Activated CD4-positive, CD25-positive, alpha-beta regulatory T cell treated with anti-CD3 and anti-CD28 coated beads, Interleukin-2, amount 50 U/mL, for 24 hours (primary cell): ENCODE results near the gene HADHB.
"Not testable (repeated sequence)": the region's sequence is repeated elsewhere in the genome, so short reads cannot be mapped to it uniquely, and the experiment has no call there.

Source experiments
- ATAC-seq, 2 donors: fragments of 150-1000 bp; cut with Tn5 transposase; one replicate each; pipeline ENCODE4 v1.10.0; 2021; ENCODE audit warnings: mild to moderate bottlenecking in 1 of 2, moderate library complexity in 1 of 2

HADHB gene

DNA sequence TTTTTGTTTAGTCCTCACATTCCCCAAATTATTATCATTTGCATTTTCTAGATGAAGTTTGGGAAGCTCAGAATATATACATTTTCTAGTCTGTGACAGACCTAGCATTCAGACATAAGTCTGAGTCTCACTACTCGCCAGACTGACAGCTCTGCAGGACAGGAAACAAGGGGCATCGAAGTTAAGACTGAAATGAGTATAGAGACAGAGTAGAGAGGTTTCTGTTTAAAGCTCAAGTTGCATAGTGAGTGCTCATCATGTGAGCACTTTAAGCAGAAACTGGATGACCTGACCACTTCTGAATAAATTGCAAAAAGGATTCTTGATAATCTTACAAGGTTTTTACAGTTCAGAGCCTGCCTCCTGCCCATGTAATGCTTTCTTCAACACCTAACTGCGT is 1.1 kb downstream of the HADHB start:
- ATAC-seq, result peak; percentile 39 to 42

DNA sequence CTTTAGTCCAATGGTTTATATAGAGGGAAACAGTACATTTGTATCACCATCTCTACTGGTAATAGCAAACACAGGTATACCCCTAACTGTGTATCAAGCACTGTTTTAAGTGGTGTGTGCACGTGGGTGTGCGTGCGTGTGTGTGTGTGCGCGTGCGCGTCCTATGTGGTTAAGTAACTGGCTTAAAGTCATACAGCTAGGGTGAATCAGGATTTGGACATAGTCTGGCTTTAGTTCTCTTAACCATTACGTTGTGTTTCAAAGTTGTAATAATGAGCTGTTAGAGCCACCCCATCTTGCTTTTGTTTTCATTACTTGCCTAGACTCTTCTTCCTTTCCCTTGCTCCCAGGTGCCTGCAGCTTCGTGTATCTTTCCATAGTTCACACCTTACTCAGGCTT is 2.1 kb downstream of the HADHB start:
- peak in 1 of 2 donors; percentile 8 for ATAC-seq

DNA sequence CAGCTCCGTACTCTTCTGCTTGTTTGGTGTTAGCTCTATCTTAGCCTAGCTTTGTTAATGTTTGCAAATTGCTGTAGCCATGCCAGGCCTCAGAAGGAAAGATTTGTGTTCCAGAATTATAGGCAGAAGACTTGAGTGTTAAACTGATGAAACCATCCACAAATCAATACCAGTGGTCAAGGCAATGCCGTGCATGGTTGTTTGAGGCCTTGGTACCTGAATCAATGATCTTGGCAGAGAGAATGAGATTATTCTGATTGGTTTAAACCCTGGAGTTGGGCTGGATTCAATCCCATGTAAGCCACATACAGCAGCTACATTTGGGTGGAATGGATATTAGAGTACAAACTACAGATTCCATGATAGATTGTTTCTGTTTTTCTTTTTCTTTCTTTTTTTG is 4.9 kb downstream of the HADHB start:
- no peak for ATAC-seq

DNA sequence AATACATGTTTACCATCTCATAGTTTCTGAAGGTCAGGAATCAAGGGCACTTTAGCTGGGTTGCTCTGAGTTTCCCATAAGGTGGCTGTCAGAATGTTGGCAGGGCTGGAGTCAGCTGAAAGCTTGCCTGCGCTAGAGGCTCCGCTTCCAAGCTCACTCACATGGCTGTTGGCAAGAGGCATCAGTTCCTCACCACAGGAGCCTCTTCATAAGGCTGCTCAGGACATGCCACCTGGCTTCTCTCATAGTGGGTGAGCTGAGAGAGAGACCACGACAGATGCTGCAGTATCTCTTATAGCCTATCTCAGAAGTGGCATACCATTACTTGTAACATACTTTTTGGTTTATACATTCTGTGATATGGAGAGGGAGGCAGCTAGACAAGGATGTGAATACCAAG is 7.2 kb downstream of the HADHB start:
- ATAC-seq, result no peak

- no peak for ATAC-seq
These were observed 11.1 kb downstream of the HADHB start for GRCh38 chr2:26255759-26256384.

DNA sequence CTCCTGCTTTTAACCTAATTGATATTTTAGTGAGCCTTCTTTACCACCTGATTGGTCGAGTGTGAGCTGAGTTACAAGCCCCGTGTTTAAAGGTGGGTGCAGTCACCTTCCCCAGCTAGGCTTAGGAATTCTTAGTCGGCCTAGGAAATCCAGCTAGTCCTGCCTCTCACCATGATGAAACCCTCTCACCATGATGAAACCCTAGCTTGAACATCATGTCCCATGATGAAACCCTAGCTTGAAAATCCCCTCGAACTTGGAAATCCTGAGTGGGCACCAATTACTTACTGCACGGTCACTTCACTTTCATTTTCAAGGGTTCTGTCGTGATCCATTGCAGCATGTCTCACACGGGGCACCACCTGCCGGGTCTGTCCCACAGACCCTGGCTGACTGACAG is 14.1 kb downstream of the HADHB start:
- not testable (repeated sequence) for ATAC-seq

GRCh38 chr2:26268213-26268612 is 23.5 kb downstream of the HADHB start:
- no peak for ATAC-seq

DNA sequence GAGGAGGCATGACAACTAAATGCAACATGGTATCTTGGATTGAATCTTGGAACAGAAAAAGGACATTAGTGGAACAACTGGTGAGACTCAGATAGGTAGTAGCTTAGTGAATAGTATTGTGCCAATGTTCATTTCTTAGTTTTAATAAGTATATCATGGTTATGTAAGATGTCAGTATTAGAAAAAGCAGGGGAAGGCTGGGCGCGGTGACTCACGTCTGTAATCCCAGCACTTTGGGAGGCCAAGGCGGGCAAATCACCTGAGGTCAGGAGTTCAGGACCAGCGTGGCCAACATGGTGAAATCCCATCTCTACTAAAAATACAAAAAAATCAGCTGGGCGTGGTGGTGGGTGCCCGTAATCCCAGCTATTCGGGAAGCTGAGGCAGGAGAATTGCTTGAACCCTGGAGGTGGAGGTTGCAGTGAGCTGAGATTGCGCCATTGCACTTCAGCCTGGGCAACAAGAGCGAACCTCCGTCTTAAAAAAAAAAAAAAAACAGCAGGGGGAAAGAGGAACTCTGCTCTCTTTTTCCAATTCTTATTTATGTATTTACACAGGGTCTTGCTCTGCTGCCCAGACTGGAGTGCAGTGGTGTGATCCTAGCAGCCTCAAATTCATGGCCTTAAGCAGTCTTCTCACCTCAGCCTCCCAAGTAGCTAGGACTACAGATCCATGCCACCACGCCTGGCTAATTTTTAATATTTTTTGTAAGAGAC is 24.1 kb downstream of the HADHB start:
- ATAC-seq, result not testable (repeated sequence)

DNA sequence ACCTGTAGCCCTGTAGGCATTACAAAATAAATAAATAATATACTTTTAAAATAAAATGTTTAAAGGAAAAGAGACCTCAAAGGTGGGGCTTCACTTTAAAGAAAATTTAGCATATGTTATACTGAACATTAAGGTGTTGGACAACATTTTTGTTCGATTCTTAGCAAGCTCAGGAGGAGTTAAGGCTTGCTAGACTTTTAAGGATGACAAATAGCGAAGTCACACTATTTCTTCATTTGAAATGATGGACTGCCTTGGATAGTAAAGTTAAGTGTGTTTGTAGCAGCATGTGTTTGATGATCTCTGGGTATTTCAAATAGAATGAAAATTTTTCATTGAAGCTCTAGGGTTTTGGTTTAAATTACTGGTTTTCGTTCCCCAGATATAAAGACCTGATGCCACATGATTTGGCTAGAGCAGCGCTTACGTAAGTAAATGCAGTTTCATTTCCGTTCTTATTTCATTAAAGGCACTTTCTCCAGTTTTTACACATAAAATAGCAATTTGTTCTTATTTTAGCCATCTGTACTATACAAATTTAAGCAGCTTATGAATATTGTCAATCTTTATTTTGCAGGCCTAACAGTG is 24.9 kb downstream of the HADHB start:
- ATAC-seq, result no peak

GRCh38 chr2:26270373-26270772 is 25.6 kb downstream of the HADHB start:
- no peak for ATAC-seq

DNA sequence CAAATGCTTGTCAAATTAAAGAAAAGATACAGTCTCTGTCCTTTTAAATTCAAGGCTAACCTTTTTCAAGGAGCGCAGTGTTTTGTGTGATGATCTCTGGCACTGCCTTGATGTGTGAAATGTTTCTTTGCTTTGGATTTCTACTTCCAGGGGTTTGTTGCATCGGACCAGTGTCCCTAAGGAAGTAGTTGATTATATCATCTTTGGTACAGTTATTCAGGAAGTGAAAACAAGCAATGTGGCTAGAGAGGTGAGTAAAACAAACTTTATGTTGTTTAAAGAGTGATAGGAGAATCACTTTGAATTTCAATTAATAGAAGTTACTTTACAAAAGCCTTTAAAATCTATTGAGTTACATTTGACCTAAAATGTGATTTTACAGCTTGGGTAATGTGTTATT is 28.8 kb downstream of the HADHB start:
- no peak for ATAC-seq

DNA sequence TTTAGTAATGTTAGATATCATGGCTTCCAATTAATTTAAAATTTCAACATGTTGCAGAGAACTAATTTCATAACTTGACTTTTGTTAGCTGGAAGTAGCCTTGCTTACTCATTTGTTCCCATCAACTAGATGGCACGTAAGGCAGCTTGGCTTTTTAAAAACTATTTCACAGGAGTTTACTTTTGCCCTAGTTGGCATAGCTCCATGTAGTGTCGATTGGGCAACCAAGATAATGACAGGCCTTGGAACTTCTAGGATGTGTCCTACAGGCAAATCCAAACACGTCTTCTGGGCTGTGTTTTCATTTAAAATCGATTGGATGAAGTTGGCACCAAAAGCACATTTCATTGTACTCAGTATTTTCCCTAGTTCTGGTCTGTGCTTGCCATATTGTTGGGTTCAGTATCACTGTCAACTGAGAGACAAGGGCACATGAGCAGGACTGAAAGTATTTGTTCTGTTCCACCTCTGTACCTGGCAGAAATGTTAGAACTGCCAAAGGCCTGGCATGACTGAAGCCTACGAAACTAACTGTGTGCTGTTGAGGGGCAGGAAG is 29.4 kb downstream of the HADHB start:
- no peak for ATAC-seq

DNA sequence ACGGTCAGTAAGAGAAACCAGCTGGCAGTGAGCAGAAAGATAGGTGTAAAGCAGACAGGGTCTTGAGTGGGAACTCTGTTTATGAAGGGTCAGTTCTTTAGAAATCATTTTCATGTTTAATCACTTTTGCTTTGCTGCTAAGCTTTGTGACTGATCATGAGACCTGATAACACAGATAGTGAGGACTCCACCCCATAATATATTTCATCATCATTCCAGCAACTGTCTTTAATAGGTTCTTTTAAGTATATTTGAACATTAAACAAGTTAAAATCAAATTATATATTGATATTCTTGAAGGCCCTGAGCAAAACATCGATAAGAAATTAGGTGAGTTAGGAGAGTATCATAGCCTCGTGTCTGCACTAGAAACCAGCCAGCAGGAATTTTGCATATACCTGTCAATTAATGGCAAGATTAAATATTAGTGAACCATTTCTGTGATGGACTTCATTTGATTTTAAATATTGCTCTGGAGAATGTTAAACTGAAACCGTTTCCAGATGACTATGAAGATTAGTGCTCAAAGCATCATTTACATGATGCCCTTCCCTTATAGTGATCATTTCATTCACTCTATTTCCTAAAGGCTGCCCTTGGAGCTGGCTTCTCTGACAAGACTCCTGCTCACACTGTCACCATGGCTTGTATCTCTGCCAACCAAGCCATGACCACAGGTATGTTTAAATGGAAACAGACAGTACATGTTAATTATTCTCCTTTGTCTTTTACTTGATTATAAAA is 31.9 kb downstream of the HADHB start:
- ATAC-seq, result no peak

DNA sequence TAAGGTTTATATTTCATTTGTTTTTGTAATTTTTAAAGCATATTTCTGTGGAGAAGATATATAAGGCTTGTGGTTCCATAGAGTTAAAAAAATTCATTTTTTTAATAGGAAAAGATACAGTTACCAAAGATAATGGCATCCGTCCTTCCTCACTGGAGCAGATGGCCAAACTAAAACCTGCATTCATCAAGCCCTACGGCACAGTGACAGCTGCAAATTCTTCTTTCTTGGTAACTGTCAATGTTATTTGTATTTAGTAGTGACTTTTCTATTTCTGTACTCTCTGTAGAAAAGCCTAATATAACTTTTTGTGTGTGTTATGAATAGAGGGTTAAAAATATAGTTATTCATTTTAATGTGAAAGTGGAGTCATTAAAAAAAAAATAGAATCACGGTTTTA is 35.1 kb downstream of the HADHB start:
- no peak for ATAC-seq

GRCh38 chr2:26281226-26281625 is 36.5 kb downstream of the HADHB start:
- no peak for ATAC-seq

DNA sequence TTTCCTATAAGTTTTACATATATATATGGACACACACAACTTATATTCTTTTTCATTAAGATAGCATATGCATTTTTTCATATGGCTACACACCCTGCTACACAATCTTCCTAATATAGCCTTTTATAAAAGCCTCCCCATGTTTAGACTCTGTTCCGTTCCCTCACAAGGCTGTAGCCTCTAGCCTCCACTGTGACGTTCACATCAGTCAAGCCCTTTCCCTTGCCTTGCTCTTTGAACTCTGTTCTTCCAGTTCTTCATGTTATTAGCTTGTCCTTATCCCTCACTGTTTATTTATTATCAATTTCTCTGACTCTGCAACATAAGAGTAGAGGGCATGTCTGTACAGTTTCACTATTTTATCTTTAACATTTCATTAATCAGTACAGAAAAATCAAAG is 38.9 kb downstream of the HADHB start:
- no peak for ATAC-seq

- no peak for ATAC-seq
These were observed 39.4 kb downstream of the HADHB start for GRCh38 chr2:26284132-26284531.

DNA sequence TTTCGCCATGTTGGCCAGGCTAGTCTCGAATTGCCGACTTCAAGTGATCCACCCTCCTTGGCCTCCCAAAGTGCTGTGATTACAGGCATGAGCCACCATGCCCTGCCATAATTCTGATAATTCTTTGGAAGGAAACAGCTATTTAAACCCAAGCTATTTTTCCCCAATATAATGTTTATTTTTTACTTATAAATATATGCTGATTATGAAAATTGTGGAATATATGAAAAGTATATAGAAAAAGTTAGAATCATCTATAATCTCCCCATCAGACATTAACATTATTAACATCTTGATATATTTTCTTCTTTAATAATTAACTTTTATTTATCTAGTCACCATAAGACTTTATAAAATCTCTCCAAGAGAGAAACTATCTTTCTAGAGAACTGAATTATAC is 41.2 kb downstream of the HADHB start:
- no peak for ATAC-seq

GRCh38 chr2:26290001-26290400 is 45.3 kb downstream of the HADHB start:
- no peak for ATAC-seq

DNA sequence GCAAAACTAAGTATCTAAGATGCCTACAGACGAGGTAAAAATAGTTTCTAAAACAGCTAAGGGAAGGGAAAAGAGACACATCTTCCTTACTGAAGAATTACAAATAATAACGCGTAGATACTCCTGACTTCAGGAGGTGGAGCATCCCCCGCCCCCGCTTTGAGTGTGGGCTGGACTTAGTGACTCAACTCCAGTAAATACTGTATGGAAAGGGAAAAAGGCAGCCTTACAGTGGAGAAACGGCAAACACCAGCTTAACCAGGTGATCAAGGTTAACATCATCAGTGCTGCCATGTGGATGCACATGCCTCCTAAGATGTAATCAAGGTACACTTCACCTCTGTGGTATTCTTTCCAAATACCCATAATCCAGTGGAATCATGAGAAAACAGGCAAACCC is 47.9 kb downstream of the HADHB start:
- ATAC-seq, result no peak

GRCh38 chr2:26295511-26295910 is 50.8 kb downstream of the HADHB start:
- ATAC-seq, result no peak

- ATAC-seq, result no peak
These were observed 52.3 kb downstream of the HADHB start for GRCh38 chr2:26297061-26297460.

- no peak for ATAC-seq
These were observed 53.5 kb downstream of the HADHB start for GRCh38 chr2:26298286-26298637.
